ENCODE results near the gene PPP1R1C.

PPP1R1C gene

GRCh38 chr2:181972431-181973170 lies 13.1 kb upstream of the PPP1R1C start:
- DNase-seq = no peak

- no peak for DNase-seq
Observed at GRCh38 chr2:181973171-181973783, 12.4 kb upstream of the PPP1R1C start.

GRCh38 chr2:181977661-181978350 lies 7.8 kb upstream of the PPP1R1C start:
- no peak for DNase-seq

GRCh38 chr2:181978351-181979150 lies 7.1 kb upstream of the PPP1R1C start:
- DNase-seq = no peak

GRCh38 chr2:181984060-181984459 lies 1.6 kb upstream of the PPP1R1C start:
- DNase-seq = no peak

- no peak for DNase-seq
Observed at GRCh38 chr2:181984814-181985631, 630 bp upstream of the PPP1R1C start.

GRCh38 chr2:181988154-181988924 lies 2.7 kb downstream of the PPP1R1C start:
- no peak for DNase-seq

- no peak for DNase-seq
Observed at GRCh38 chr2:181989099-181989498, 3.4 kb downstream of the PPP1R1C start.

- DNase-seq = no peak
Observed at GRCh38 chr2:181991171-181991885, 5.7 kb downstream of the PPP1R1C start.

- no peak for DNase-seq
Observed at GRCh38 chr2:181992776-181993175, 7.1 kb downstream of the PPP1R1C start.

- DNase-seq = no peak
Observed at GRCh38 chr2:181995289-181995688, 9.6 kb downstream of the PPP1R1C start.

- DNase-seq = no peak
Observed at GRCh38 chr2:181998041-181998835, 12.6 kb downstream of the PPP1R1C start.

GRCh38 chr2:181998891-181999654 lies 13.4 kb downstream of the PPP1R1C start:
- DNase-seq = no peak

GRCh38 chr2:181999911-182000310 lies 14.3 kb downstream of the PPP1R1C start:
- DNase-seq = no peak

- no peak for DNase-seq
Observed at GRCh38 chr2:182004945-182005520, 19.4 kb downstream of the PPP1R1C start.

- DNase-seq = no peak
Observed at GRCh38 chr2:182006595-182007341, 21.1 kb downstream of the PPP1R1C start.

GRCh38 chr2:182014284-182014683 lies 28.6 kb downstream of the PPP1R1C start:
- no peak for DNase-seq

Measured in AML-193 (cell line).